ENCODE measurements around the gene FOXB1.

DNA sequence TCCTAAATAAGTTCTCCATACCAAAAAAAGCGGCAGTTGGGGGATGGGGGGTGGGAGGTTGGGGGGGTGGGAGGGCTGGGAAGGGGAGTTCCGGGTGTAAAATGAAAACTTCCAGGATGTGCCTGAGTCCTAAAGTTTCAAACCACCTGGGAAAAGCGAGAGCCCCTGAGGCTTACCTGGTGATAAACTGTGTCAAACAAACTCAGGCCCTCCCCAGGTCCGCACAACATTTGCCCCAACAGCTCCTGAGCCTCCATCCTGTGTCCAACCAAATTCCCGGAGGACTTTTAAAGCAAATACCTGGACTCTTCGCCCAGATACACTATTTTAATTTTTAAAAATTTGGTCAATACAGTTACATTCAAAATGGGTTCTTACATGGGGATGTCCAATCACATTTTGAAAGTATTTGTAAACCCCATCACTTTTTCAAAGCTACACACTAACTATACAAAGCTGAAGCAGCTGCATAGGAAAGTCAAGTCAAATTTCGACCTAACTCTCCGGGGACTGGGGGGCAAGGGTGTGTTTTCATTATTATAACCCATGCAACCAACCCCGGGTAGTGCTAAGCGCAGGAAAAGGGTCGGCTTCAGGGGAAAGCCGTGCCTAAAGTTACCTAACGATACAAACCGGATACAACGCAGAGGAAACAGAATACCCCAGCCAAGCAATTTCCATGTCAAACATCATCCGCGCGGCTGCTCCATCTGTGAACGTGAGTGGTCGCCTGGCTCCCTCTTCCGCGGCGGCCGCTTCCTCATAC lies 685 bp upstream of the FOXB1 start:
- TF ChIP-seq, protein P1, sequence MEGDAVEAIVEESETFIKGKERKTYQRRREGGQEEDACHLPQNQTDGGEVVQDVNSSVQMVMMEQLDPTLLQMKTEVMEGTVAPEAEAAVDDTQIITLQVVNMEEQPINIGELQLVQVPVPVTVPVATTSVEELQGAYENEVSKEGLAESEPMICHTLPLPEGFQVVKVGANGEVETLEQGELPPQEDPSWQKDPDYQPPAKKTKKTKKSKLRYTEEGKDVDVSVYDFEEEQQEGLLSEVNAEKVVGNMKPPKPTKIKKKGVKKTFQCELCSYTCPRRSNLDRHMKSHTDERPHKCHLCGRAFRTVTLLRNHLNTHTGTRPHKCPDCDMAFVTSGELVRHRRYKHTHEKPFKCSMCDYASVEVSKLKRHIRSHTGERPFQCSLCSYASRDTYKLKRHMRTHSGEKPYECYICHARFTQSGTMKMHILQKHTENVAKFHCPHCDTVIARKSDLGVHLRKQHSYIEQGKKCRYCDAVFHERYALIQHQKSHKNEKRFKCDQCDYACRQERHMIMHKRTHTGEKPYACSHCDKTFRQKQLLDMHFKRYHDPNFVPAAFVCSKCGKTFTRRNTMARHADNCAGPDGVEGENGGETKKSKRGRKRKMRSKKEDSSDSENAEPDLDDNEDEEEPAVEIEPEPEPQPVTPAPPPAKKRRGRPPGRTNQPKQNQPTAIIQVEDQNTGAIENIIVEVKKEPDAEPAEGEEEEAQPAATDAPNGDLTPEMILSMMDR (conservative IDR thresholded peaks at IDR 0.05 in 1 of 2, IDR thresholded peaks at IDR 0.05 in 1 of 2; ENCODE audit: extremely low read depth in 1 of 2, insufficient read depth in 1 of 2, low read depth in 1 of 2, low read length in 2 of 2): no peak
- peak; percentile 58 for TF ChIP-seq EZH2 (IDR thresholded peaks at IDR 0.05; ENCODE audit: borderline replicate concordance, low read length)
